Measurements from ENCODE around the gene PRAC2.
"Not testable (repeated sequence)": the region's sequence is repeated elsewhere in the genome, so short reads cannot be mapped to it uniquely, and the experiment has no call there.

The PRAC2 gene

GRCh38 chr17:48704361-48705248, 18.4 kb upstream of the PRAC2 start:
- Histone ChIP-seq H3F3A (ENCODE audit: control insufficient read depth, insufficient read depth) (no peaks in the 10 kb centered on the region), H3K27me3 (ENCODE audit: control insufficient read depth, low read length) (peaks cover 35% of the 10 kb centered on the region), H3K4me2 (ENCODE audit: low read length) (no peak overlapping the region), H3K9me3 (ENCODE audit: control insufficient read depth, insufficient read depth, low read length) (no peaks in the 10 kb centered on the region), H3K36me3 (ENCODE audit: control insufficient read depth, low read length) (no peaks in the 10 kb centered on the region), H3K4me1 (ENCODE audit: control insufficient read depth, low read length) (no peaks in the 10 kb centered on the region), H3K27ac (ENCODE audit: low read depth, low read length) (no peak overlapping the region), H3K9me2 (replicated peaks; ENCODE audit: control insufficient read depth, low read length) (no peaks in the 10 kb centered on the region), H3K79me2 (ENCODE audit: control insufficient read depth, low read length) (no peaks in the 10 kb centered on the region), H4K20me1 (ENCODE audit: control insufficient read depth, insufficient read depth, low read depth, low read length) (no peaks in the 10 kb centered on the region), H3K4me3 (ENCODE audit: low read length) (no peak overlapping the region)
- TF ChIP-seq, protein P1, sequence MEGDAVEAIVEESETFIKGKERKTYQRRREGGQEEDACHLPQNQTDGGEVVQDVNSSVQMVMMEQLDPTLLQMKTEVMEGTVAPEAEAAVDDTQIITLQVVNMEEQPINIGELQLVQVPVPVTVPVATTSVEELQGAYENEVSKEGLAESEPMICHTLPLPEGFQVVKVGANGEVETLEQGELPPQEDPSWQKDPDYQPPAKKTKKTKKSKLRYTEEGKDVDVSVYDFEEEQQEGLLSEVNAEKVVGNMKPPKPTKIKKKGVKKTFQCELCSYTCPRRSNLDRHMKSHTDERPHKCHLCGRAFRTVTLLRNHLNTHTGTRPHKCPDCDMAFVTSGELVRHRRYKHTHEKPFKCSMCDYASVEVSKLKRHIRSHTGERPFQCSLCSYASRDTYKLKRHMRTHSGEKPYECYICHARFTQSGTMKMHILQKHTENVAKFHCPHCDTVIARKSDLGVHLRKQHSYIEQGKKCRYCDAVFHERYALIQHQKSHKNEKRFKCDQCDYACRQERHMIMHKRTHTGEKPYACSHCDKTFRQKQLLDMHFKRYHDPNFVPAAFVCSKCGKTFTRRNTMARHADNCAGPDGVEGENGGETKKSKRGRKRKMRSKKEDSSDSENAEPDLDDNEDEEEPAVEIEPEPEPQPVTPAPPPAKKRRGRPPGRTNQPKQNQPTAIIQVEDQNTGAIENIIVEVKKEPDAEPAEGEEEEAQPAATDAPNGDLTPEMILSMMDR (IDR thresholded peaks at IDR 0.05; ENCODE audit: low read depth, low read length, poor library complexity, severe bottlenecking): no peak
- no peak for TF ChIP-seq EZH2phosphoT487 (IDR thresholded peaks at IDR 0.05; ENCODE audit: borderline replicate concordance, low read length)

GRCh38 chr17:48711128-48711527, 11.9 kb upstream of the PRAC2 start:
- Histone ChIP-seq H3K36me3 (ENCODE audit: control insufficient read depth, low read length) (no peaks in the 10 kb centered on the region), H3K9me3 (ENCODE audit: control insufficient read depth, insufficient read depth, low read length) (no peaks in the 10 kb centered on the region), H3K27ac (ENCODE audit: low read depth, low read length) (no peak overlapping the region), H3K9me2 (replicated peaks; ENCODE audit: control insufficient read depth, low read length) (no peaks in the 10 kb centered on the region), H4K20me1 (ENCODE audit: control insufficient read depth, insufficient read depth, low read depth, low read length) (no peaks in the 10 kb centered on the region), H3K4me2 (ENCODE audit: low read length) (no peak overlapping the region), H3K79me2 (ENCODE audit: control insufficient read depth, low read length) (no peaks in the 10 kb centered on the region), H3K27me3 (ENCODE audit: control insufficient read depth, low read length) (peaks cover 28% of the 10 kb centered on the region), H3K4me1 (ENCODE audit: control insufficient read depth, low read length) (no peaks in the 10 kb centered on the region), H3K4me3 (ENCODE audit: low read length) (no peak overlapping the region), H3F3A (ENCODE audit: control insufficient read depth, insufficient read depth) (no peaks in the 10 kb centered on the region)
- TF ChIP-seq EZH2phosphoT487 (IDR thresholded peaks at IDR 0.05; ENCODE audit: borderline replicate concordance, low read length): no peak

GRCh38 chr17:48715496-48716399, 7.2 kb upstream of the PRAC2 start:
- H3K27ac ChIP-seq (ENCODE audit: low read depth, low read length): no peak overlapping the region
- no peaks in the 10 kb centered on the region for H4K20me1 ChIP-seq (ENCODE audit: control insufficient read depth, insufficient read depth, low read depth, low read length)
- no peaks in the 10 kb centered on the region for H3K79me2 ChIP-seq (ENCODE audit: control insufficient read depth, low read length)
- no peak overlapping the region for H3K4me2 ChIP-seq (ENCODE audit: low read length)
- no peaks in the 10 kb centered on the region for H3K9me2 ChIP-seq (replicated peaks; ENCODE audit: control insufficient read depth, low read length)
- H3F3A ChIP-seq (ENCODE audit: control insufficient read depth, insufficient read depth): no peaks in the 10 kb centered on the region
- TF ChIP-seq EZH2phosphoT487 (IDR thresholded peaks at IDR 0.05; ENCODE audit: borderline replicate concordance, low read length): no peak
- TF ChIP-seq, protein P1 (IDR thresholded peaks at IDR 0.05; ENCODE audit: low read depth, low read length, poor library complexity, severe bottlenecking): no peak
- H3K4me1 ChIP-seq (ENCODE audit: control insufficient read depth, low read length): no peaks in the 10 kb centered on the region
- H3K9me3 ChIP-seq (ENCODE audit: control insufficient read depth, insufficient read depth, low read length): no peaks in the 10 kb centered on the region
- peaks cover 10% of the 10 kb centered on the region for H3K27me3 ChIP-seq (ENCODE audit: control insufficient read depth, low read length)
- H3K36me3 ChIP-seq (ENCODE audit: control insufficient read depth, low read length): no peaks in the 10 kb centered on the region
- no peak overlapping the region for H3K4me3 ChIP-seq (ENCODE audit: low read length)

DNA sequence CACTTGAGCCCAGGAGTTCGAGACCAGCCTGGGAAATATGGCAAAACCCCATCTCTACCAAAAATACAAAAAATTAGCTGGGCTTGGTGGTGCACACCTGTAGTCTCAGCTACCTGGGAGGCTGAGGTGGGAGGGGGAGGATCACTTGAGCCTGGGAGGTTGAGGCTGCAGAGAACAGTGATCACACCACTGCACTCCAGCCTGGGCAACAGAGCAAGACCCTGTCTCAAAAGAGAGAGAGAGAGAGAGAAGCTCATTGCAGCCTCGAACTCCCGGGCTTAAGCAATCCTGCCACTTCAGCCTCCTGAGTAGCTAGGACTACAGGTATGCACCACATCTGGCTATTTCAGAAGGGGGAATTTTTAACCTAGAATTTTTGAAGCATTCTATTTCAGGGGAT, 6.4 kb upstream of the PRAC2 start:
- H3K9me2 ChIP-seq (replicated peaks; ENCODE audit: control insufficient read depth, low read length); H3K4me1 ChIP-seq (ENCODE audit: control insufficient read depth, low read length); H3F3A ChIP-seq (ENCODE audit: control insufficient read depth, insufficient read depth); H3K27ac ChIP-seq (ENCODE audit: low read depth, low read length); H3K27me3 ChIP-seq (ENCODE audit: control insufficient read depth, low read length); H3K4me3 ChIP-seq (ENCODE audit: low read length); H3K36me3 ChIP-seq (ENCODE audit: control insufficient read depth, low read length); H3K4me2 ChIP-seq (ENCODE audit: low read length); H4K20me1 ChIP-seq (ENCODE audit: control insufficient read depth, insufficient read depth, low read depth, low read length); H3K79me2 ChIP-seq (ENCODE audit: control insufficient read depth, low read length); H3K9me3 ChIP-seq (ENCODE audit: control insufficient read depth, insufficient read depth, low read length): not testable (repeated sequence)

Measured in DOHH2 (cell line).